B cell (primary cell): Measurements from ENCODE around the gene RAP1GAP2. TPM values are rescaled to one million over a fixed set of nuclear protein-coding genes. Genes with fewer than 3 reads are reported as not detected.

ENCODE experiments used
- ATAC-seq: fragments of 200-7000 bp; cut with Tn5 transposase; one replicate; pipeline ENCODE4 v1.10.0; 2021; ENCODE audit warnings: low read depth, mild to moderate bottlenecking, moderate number of reproducible peaks, moderate library complexity
- CTCF ChIA-PET: fragments of 350-600 bp; sonication (Branson Sonifier 250); formaldehyde crosslinking; loops from one replicate; lab custom pipeline; 2021; ENCODE audit warnings: antibody characterized with exemption, inconsistent platforms; lab: Charles Lee
- POLR2A ChIA-PET: fragments of 350-600 bp; sonication (Branson Sonifier 250); formaldehyde crosslinking; loops from one replicate; lab custom pipeline; 2021; ENCODE audit warnings: antibody characterized with exemption; lab: Charles Lee
- DNase-seq: peaks from one replicate; pipeline ENCODE4 v3.0.0; 2013
- H2AFZ ChIP-seq: 2 replicates; pipeline ENCODE4 v1.6.1; 2012; ENCODE audit warnings: mild to moderate bottlenecking, low read depth, low read length; ENCODE audit not compliant: insufficient read depth, poor library complexity, severe bottlenecking
- H3K27ac ChIP-seq, 2 donors: 1 replicate in 1 of 2; 2 replicates in 1 of 2; pipeline ENCODE4 v1.5.1; 2012 to 2013; ENCODE audit warnings: low read length in 2 of 2, mild to moderate bottlenecking in 2 of 2, moderate library complexity in 1 of 2
- H3K27me3 ChIP-seq, 4 experiments: fragments of 200-600 bp in 1 of 4; sonication (generic) in 1 of 4; replicated peaks in 1 of 4; 1 replicate in 2 of 4; 2 replicates in 2 of 4; pipeline versions ENCODE4 v1.6.1 to v1.7.0; 2013 to 2016; ENCODE audit warnings: low read length in 3 of 4, mild to moderate bottlenecking in 2 of 4, mixed read lengths in 1 of 4, moderate library complexity in 1 of 4; ENCODE audit not compliant: insufficient read depth in 4 of 4, control insufficient read depth in 3 of 4; ENCODE audit errors: control extremely low read depth in 1 of 4
- H3K36me3 ChIP-seq, 2 experiments: replicated peaks in 1 of 2; 1 replicate in 1 of 2; 2 replicates in 1 of 2; pipeline versions ENCODE4 v1.6.1 to v1.7.1; 2013; ENCODE audit warnings: low read length in 1 of 2; ENCODE audit not compliant: insufficient read depth in 2 of 2, control insufficient read depth in 1 of 2; ENCODE audit errors: control extremely low read depth in 1 of 2, extremely low read depth in 1 of 2
- H3K4me1 ChIP-seq, 2 donors: fragments of 200-600 bp in 1 of 2; sonication (generic) in 1 of 2; 1 replicate in 1 of 2; 2 replicates in 1 of 2; pipeline versions ENCODE4 v1.5.1 to v1.6.1; 2013 to 2017; ENCODE audit warnings: low read length in 2 of 2; ENCODE audit not compliant: control insufficient read depth in 2 of 2, insufficient read depth in 2 of 2
- H3K4me2 ChIP-seq: replicated peaks from 2 replicates; pipeline ENCODE3; 2012; ENCODE audit warnings: mild to moderate bottlenecking, low read depth, low read length; ENCODE audit not compliant: poor library complexity, severe bottlenecking
- H3K4me3 ChIP-seq, 5 experiments: fragments of 200-600 bp in 1 of 5; sonication (generic) in 1 of 5; 1 replicate in 3 of 5; 2 replicates in 2 of 5; pipeline versions ENCODE4 v1.5.1 to v1.7.0; 2011 to 2016; ENCODE audit warnings: low read length in 4 of 5, mild to moderate bottlenecking in 4 of 5, low read depth in 2 of 5, control low read depth in 1 of 5, moderate library complexity in 1 of 5; ENCODE audit not compliant: insufficient read depth in 1 of 5; ENCODE audit errors: control extremely low read depth in 1 of 5, extremely low read depth in 1 of 5
- H3K79me2 ChIP-seq: fragments of 200-600 bp; sonication (generic); one replicate; pipeline ENCODE4 v1.6.0; 2016; ENCODE audit warnings: low read length; ENCODE audit not compliant: control insufficient read depth, insufficient read depth
- H3K9ac ChIP-seq: fragments of 200-600 bp; sonication (generic); 2 replicates; pipeline ENCODE4 v1.6.1; 2017; ENCODE audit warnings: mild to moderate bottlenecking, low read length, moderate library complexity
- H3K9me3 ChIP-seq, 3 donors: one replicate each; pipeline versions ENCODE4 v1.6.1 to v1.7.1; 2013; ENCODE audit warnings: low read length in 2 of 3; ENCODE audit not compliant: control insufficient read depth in 2 of 3, insufficient read depth in 1 of 3; ENCODE audit errors: control extremely low read depth in 1 of 3
- H4K20me1 ChIP-seq: 2 replicates; pipeline ENCODE4 v1.6.0; 2012; ENCODE audit warnings: mild to moderate bottlenecking, low read length; ENCODE audit not compliant: insufficient read depth, control insufficient read depth, poor library complexity, severe bottlenecking
- H3K27ac Mint-ChIP-seq: one replicate; pipeline ENCODE4 v1.8.0; 2021; ENCODE audit warnings: mixed read lengths
- H3K27me3 Mint-ChIP-seq: one replicate; pipeline ENCODE4 v1.8.0; 2021; ENCODE audit warnings: mixed read lengths
- H3K4me1 Mint-ChIP-seq: one replicate; pipeline ENCODE4 v1.8.0; 2021; ENCODE audit warnings: mixed read lengths
- H3K4me3 Mint-ChIP-seq: one replicate; pipeline ENCODE4 v1.8.0; 2021; ENCODE audit warnings: mixed read lengths
- H3K9me3 Mint-ChIP-seq: one replicate; pipeline ENCODE4 v1.8.0; 2022; ENCODE audit warnings: mixed read lengths; ENCODE audit not compliant: insufficient read depth
- CTCF ChIP-seq: fragments of 200-600 bp; IDR thresholded peaks from one replicate; pipeline ENCODE4 v1.8.0; 2022; ENCODE audit warnings: antibody characterized with exemption, mild to moderate bottlenecking
- EZH2 ChIP-seq: IDR thresholded peaks from 2 replicates; pipeline ENCODE4 v1.6.1; 2012; ENCODE audit warnings: borderline replicate concordance, low read depth, mild to moderate bottlenecking, moderate library complexity, low read length; ENCODE audit not compliant: insufficient read depth, poor library complexity, severe bottlenecking
- WGBS: methylation state at CpG from one replicate; pipeline ENCODE4 v1.1.5; 2013; ENCODE audit warnings: missing lambda C conversion rate; ENCODE audit not compliant: insufficient coverage; 5-methylcytosine and 5-hydroxymethylcytosine counted together
- intact Hi-C: fragments of 100-400 bp; cut with micrococcal nuclease; formaldehyde crosslinking; loops from one replicate; pipeline ENCODE4 v1.10.0; 2022
- polyA plus RNA-seq: library from polyadenylated mRNA; depleted of rRNA; stranded (reverse); fragments of >200 nt; gene quantifications from 2 replicates; pipeline ENCODE4 v1.2.3, GENCODE V29; 2012
- total RNA-seq, 2 donors: library from RNA; stranded (reverse); fragments of 120-200 nt in 1 of 2; gene quantifications; 1 replicate in 1 of 2; 2 replicates in 1 of 2; pipeline versions ENCODE4 v1.2.3 to v1.2.4, GENCODE V29; 2013 to 2022

Gene RAP1GAP2
- total and polyA plus RNA-seq, 2 donors (not counting 1 experiment from before 2014, with no cell fraction given) = 14.9 to 16.4 TPM

- CTCF ChIA-PET = interaction anchor here (0.6 to 10.4 kb wide), 5 partner anchors 9 to 161 kb away, joined by 3 to 370 read pairs (median 4); no protein-coding TSS in a partner anchor
- H3K27me3 Mint-ChIP-seq = peaks cover 42% of the 10 kb centered on the region
Measured at GRCh38 chr17:2852729-2853282, 56.6 kb downstream of the RAP1GAP2 start.

More at GRCh38 chr17:2852729-2853282, 56.6 kb downstream of the RAP1GAP2 start:
- Histone ChIP-seq H3K4me1 (peaks cover 26 to 36% of the 10 kb centered on the region in 2 donors), H3K4me2 (peak overlapping the region; percentile 98), H3K27ac (no peak overlapping the region), H3K36me3 (no peaks in the 10 kb centered on the region), H3K9ac (peak overlapping the region; percentile 60), H2AFZ (peak overlapping the region; percentile 49), H3K79me2 (peaks cover 32% of the 10 kb centered on the region), H3K27me3 (peaks cover 0 to 66% (median 32%) of the 10 kb centered on the region in 4 experiments), H4K20me1 (peaks cover 82% of the 10 kb centered on the region), H3K4me3 (peak overlapping the region in 3 of 5 experiments; percentile 43 to 55 (median 54)), H3K9me3 (no peaks in the 10 kb centered on the region)
- Mint-ChIP-seq H3K4me1 (peaks cover 27% of the 10 kb centered on the region), H3K9me3 (no peaks in the 10 kb centered on the region), H3K4me3 (peak overlapping the region; percentile 77), H3K27ac (no peak overlapping the region)
- ATAC-seq (no peak), DNase-seq (no peak)
- 3% methylated on average over 55 of the region's 55 CpGs for WGBS
- intact Hi-C loops = loop anchor here (5.0 kb wide), 2 partner anchors 79 to 149 kb away; no protein-coding TSS in a partner anchor
- POLR2A ChIA-PET = interaction anchor here (0.6 to 0.8 kb wide), 2 partner anchors 61 to 157 kb away, joined by 3 to 5 read pairs; no protein-coding TSS in a partner anchor
- TF ChIP-seq EZH2 = no peak
- no peak for TF ChIP-seq CTCF
